Tibial nerve (tissue), 4 donors: ENCODE measurements around the gene EYA4. TPM values are rescaled to one million over a fixed set of nuclear protein-coding genes. Genes with fewer than 3 reads are reported as not detected.

Source experiments
- DNase-seq, 2 donors: peaks; one replicate each; pipeline ENCODE4 v3.0.0-alpha.2; 2019; ENCODE audit warnings: low spot score in 2 of 2
- H3K27ac ChIP-seq, 4 donors: fragments of 200-600 bp; sonication (generic) in 3 of 4; one replicate each; pipeline ENCODE4 v1.5.1; 2017 to 2019; ENCODE audit warnings: mild to moderate bottlenecking in 1 of 4
- H3K27me3 ChIP-seq, 2 donors: fragments of 200-600 bp; sonication (generic) in 1 of 2; one replicate each; pipeline versions ENCODE4 v1.5.1 to v1.6.0; 2017 to 2019
- H3K36me3 ChIP-seq, 3 donors: fragments of 200-600 bp; sonication (generic); one replicate each; pipeline ENCODE4 v1.5.1; 2018 to 2019
- H3K4me1 ChIP-seq, 4 donors: fragments of 200-600 bp; sonication (generic) in 3 of 4; one replicate each; pipeline ENCODE4 v1.5.1; 2017 to 2019
- H3K4me3 ChIP-seq, 4 donors: fragments of 200-600 bp; sonication (generic) in 3 of 4; one replicate each; pipeline ENCODE4 v1.5.1; 2017 to 2019; ENCODE audit warnings: mild to moderate bottlenecking in 1 of 4, moderate library complexity in 1 of 4
- H3K9me3 ChIP-seq, 4 donors: fragments of 200-600 bp; sonication (generic) in 3 of 4; one replicate each; pipeline ENCODE4 v1.5.1; 2017 to 2019
- CTCF ChIP-seq, 5 experiments: fragments of 200-600 bp in 3 of 5; fragments of 450-650 bp in 2 of 5; sonication (generic) in 3 of 5; IDR thresholded peaks; one replicate each; pipeline ENCODE4 v1.5.1; 2016 to 2019; ENCODE audit warnings: antibody characterized with exemption in 5 of 5, mild to moderate bottlenecking in 3 of 5, moderate library complexity in 2 of 5
- EP300 ChIP-seq, 2 donors: sonication (generic); formaldehyde crosslinking; IDR thresholded peaks; one replicate each; pipeline ENCODE4 v1.6.1; 2017; ENCODE audit warnings: antibody characterized with exemption in 2 of 2, mild to moderate bottlenecking in 1 of 2
- POLR2A ChIP-seq, 2 donors: fragments of 450-650 bp; IDR thresholded peaks; one replicate each; pipeline ENCODE4 v1.6.1; 2017; ENCODE audit warnings: antibody characterized with exemption in 2 of 2, mild to moderate bottlenecking in 2 of 2, moderate library complexity in 2 of 2
- WGBS, 2 donors: methylation state at CpG; one replicate each; pipeline ENCODE4 v1.1.5; 2018; 5-methylcytosine and 5-hydroxymethylcytosine counted together
- total RNA-seq, 4 donors: library from RNA; depleted of rRNA; stranded (reverse); fragments of >200 nt; gene quantifications; one replicate each; pipeline ENCODE4 v1.1.0, GENCODE V29; 2016

Gene EYA4
- total RNA-seq, 4 donors from 2014 or later, result 1.1 to 6.0 (median 1.8) TPM

DNA sequence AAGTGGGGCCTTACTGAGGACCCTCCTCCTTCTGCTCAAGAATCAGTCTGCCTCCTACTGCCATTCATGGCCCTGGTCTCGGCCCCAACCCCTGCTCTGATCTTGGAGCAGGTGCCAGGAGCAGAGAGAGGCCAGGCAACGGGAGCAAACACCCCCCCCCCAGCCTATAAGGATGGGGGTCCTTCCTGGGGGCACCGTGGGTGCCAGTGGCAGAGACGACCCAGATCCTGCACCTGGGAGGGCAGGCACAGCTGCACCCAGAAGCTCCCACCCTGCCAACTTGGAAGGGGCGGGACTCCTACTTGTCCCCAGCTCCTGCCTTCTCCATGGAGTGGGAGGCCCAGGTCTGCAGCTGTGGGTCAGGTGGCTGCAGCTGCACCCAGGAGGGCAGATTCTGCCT lies 183.2 kb downstream of the EYA4 start:
- WGBS, 2 donors, result 95 to 96% methylated on average over 5 of the region's 5 CpGs
- DNase-seq, result no peak
- no peaks in the 10 kb centered on the region for H3K36me3 ChIP-seq
- no peak overlapping the region for H3K4me3 ChIP-seq
- H3K9me3 ChIP-seq, result no peaks in the 10 kb centered on the region
- no peaks in the 10 kb centered on the region for H3K4me1 ChIP-seq
- no peaks in the 10 kb centered on the region for H3K27me3 ChIP-seq
- no peak overlapping the region for H3K27ac ChIP-seq
- TF ChIP-seq EP300 (IDR thresholded peaks at IDR 0.05) (no peak), CTCF (IDR thresholded peaks at IDR 0.05) (no peak), POLR2A (IDR thresholded peaks at IDR 0.05) (no peak)

- Histone ChIP-seq H3K9me3 (no peaks in the 10 kb centered on the region), H3K4me3 (no peak overlapping the region), H3K27me3 (no peaks in the 10 kb centered on the region), H3K36me3 (no peaks in the 10 kb centered on the region), H3K4me1 (no peaks in the 10 kb centered on the region), H3K27ac (no peak overlapping the region)
- TF ChIP-seq POLR2A (IDR thresholded peaks at IDR 0.05) (no peak), CTCF (IDR thresholded peaks at IDR 0.05) (no peak), EP300 (IDR thresholded peaks at IDR 0.05) (no peak)
- WGBS, 2 donors, result 92 to 95% methylated on average over 3 of the region's 3 CpGs
- DNase-seq, result no peak
Measured at GRCh38 chr6:133426038-133426437, 184.9 kb downstream of the EYA4 start.

- Histone ChIP-seq H3K36me3 (no peaks in the 10 kb centered on the region), H3K4me1 (no peaks in the 10 kb centered on the region), H3K27me3 (no peaks in the 10 kb centered on the region), H3K27ac (no peak overlapping the region), H3K4me3 (no peak overlapping the region), H3K9me3 (no peaks in the 10 kb centered on the region)
- 87% methylated on average over 3 of the region's 3 CpGs for WGBS, 2 donors
- no peak for DNase-seq
- TF ChIP-seq EP300 (IDR thresholded peaks at IDR 0.05) (no peak), POLR2A (IDR thresholded peaks at IDR 0.05) (no peak), CTCF (IDR thresholded peaks at IDR 0.05) (no peak)
Measured at GRCh38 chr6:133428295-133428694, 187.1 kb downstream of the EYA4 start.

GRCh38 chr6:133430530-133430929 lies 189.4 kb downstream of the EYA4 start:
- Histone ChIP-seq H3K9me3 (no peaks in the 10 kb centered on the region), H3K4me1 (no peaks in the 10 kb centered on the region), H3K27me3 (no peaks in the 10 kb centered on the region), H3K27ac (no peak overlapping the region), H3K4me3 (no peak overlapping the region), H3K36me3 (no peaks in the 10 kb centered on the region)
- TF ChIP-seq POLR2A (IDR thresholded peaks at IDR 0.05) (no peak), EP300 (IDR thresholded peaks at IDR 0.05) (no peak), CTCF (IDR thresholded peaks at IDR 0.05) (no peak)
- DNase-seq, result no peak

DNA sequence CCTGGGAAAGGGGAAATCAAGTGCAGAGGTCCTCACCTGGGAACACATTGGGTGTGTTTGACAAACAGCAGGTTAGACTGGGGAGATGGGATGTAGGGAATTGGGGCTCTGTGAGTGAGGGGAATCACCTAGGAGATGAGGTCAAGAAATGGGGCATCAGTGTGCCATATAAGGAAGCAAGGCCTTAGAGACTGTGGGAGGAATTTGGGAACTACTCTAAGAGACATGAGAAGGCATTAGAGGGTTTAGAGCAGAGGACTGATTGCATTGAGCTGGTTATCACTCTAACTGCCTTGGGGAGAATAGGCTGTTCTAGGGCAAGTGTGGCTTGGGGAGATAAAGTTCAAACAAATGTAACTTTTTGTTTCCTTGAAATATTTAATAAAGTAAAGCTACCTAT lies 189.9 kb downstream of the EYA4 start:
- H3K4me3 ChIP-seq, result no peak overlapping the region
- no peak overlapping the region for H3K27ac ChIP-seq
- no peaks in the 10 kb centered on the region for H3K4me1 ChIP-seq
- DNase-seq, result no peak
- no peaks in the 10 kb centered on the region for H3K36me3 ChIP-seq
- TF ChIP-seq POLR2A (IDR thresholded peaks at IDR 0.05), result no peak
- no peak for TF ChIP-seq CTCF (IDR thresholded peaks at IDR 0.05)
- TF ChIP-seq EP300 (IDR thresholded peaks at IDR 0.05), result no peak
- H3K9me3 ChIP-seq, result no peaks in the 10 kb centered on the region
- no peaks in the 10 kb centered on the region for H3K27me3 ChIP-seq
